ENCODE measurements around the gene OPRL1.
"Not testable (repeated sequence)": the region's sequence is repeated elsewhere in the genome, so short reads cannot be mapped to it uniquely, and the experiment has no call there.

OPRL1 gene

DNA sequence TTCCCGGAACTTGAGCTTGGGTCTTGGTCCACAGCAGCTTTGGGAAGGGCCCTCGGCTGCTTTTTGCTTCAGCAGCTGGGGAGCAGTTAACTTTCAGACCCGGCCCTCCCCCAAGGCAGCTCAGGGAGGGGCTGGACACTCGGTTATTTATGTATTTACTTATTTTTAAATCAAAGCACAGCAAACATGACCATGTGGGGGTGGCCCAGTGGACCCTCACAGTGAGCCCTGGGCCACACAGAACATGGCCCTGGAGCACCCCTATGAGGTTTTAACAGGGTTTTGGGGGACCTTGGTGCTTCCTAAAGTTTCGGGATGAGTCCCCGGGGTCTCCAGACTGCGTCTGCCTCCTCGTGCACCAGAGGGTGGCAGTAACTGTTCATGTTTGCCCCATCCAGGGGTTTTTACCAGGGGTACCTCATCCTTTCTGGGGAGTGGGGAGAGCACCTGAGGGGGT lies 54.1 kb downstream of the OPRL1 start:
- H3K4me3 ChIP-seq (ENCODE audit: low read depth, low read length), result no peak overlapping the region
- peak; percentile 13 for DNase-seq (ENCODE audit: low read depth)
- TF ChIP-seq, protein P1, sequence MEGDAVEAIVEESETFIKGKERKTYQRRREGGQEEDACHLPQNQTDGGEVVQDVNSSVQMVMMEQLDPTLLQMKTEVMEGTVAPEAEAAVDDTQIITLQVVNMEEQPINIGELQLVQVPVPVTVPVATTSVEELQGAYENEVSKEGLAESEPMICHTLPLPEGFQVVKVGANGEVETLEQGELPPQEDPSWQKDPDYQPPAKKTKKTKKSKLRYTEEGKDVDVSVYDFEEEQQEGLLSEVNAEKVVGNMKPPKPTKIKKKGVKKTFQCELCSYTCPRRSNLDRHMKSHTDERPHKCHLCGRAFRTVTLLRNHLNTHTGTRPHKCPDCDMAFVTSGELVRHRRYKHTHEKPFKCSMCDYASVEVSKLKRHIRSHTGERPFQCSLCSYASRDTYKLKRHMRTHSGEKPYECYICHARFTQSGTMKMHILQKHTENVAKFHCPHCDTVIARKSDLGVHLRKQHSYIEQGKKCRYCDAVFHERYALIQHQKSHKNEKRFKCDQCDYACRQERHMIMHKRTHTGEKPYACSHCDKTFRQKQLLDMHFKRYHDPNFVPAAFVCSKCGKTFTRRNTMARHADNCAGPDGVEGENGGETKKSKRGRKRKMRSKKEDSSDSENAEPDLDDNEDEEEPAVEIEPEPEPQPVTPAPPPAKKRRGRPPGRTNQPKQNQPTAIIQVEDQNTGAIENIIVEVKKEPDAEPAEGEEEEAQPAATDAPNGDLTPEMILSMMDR (conservative IDR thresholded peaks at IDR 0.05; ENCODE audit: low read depth, low read length), result peak; percentile 55

DNA sequence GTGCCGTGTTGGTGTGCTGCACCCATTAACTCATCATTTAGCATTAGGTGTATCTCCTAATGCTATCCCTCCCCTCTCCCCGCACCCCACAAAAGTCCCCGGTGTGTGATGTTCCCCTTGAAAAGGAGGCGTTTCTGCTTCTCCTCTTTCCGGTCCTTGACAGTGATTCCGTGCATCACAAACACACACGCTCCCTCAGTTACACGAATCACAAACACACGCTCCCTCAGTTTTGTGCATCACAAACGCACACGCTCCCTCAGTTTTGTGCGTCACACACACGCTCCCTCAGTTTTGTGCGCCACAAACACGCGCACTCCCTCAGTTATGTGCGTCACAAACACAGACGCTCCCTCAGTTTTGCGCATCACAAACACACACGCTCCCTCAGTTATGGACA lies 54.9 kb downstream of the OPRL1 start:
- H3K4me3 ChIP-seq (ENCODE audit: low read depth, low read length); DNase-seq (ENCODE audit: low read depth): not testable (repeated sequence)

DNA sequence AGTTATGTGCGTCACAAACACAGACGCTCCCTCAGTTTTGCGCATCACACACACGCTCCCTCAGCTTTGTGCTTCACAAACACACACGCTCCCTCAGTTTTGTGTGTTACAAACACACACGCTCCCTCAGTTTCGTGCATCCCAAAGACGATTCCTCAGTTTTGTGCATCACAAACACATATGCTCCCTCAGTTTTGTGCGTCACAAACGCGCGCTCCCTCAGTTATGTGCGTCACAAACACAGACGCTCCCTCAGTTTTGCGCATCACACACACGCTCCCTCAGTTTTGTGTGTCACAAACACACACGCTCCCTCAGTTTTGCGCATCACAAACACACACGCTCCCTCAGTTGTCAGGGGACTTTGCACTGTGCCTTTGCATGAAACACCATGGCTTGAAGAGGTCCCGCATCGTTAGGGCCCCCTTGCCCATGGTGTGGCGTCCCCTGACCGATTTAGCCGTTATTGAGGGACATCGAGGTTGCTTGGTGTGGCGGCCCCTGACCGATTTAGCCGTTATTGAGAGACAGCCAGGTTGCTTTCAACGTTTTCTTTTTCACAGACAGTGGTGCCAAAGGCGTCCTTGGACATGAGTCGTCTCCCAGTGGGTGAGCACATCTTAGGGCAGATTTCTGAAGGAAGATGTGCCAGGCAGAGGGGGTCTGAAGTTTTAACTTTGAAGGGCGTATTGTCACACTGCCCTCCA lies 56.3 kb downstream of the OPRL1 start:
- H3K4me3 ChIP-seq (ENCODE audit: low read depth, low read length), result no peak overlapping the region
- DNase-seq (ENCODE audit: low read depth), result no peak
- TF ChIP-seq, protein P1 (conservative IDR thresholded peaks at IDR 0.05; ENCODE audit: low read depth, low read length), result no peak

DNA sequence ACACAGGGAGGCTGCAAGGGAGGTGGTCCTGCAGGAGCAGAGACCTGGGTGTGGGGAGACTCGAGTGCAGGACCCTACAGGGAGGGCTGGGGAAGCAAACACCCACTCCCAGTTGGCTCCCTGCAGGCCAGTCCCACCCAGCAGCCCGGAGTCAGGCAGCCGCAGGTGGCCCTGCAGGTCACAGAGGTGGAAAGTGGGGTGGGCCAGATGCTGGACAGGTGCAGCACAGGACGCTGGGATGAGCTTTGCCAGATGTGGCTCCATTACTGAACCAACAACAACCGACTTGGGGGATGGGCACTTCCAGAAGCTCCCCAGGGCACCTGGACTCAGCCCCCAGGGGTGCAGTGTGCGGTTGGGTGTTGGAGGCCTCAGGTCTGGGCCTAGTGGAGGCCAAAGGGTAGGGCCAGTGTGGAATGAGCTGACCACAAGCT lies 57.7 kb downstream of the OPRL1 start:
- no peak for DNase-seq (ENCODE audit: low read depth)
- TF ChIP-seq, protein P1 (conservative IDR thresholded peaks at IDR 0.05; ENCODE audit: low read depth, low read length), result no peak
- no peak overlapping the region for H3K4me3 ChIP-seq (ENCODE audit: low read depth, low read length)

DNA sequence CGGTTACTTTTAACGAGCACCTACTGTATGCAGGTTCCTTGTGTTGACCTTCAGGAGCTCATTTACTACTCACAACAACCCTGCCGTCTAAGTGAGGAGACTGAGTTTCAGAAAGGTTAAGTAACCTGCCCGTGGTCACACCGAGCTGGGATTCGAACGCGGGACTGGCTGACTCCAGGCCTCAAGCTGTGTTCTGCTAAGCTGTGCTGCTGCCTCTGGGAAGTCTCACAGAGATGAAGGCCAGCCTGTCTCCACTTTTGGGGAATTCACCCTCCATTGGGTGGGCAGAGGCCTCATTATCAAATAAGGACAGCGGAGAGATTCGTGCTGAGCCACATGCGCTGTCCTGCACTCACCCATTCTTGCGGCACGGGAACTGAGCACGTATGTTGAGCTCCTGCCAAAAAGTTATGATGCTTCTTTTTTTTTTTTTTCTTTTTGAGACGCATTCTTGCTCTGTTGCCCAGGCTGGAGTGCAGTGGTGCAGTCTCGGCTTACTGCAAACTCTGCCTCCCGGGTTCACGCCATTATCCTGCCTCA lies 58.5 kb downstream of the OPRL1 start:
- no peak overlapping the region for H3K4me3 ChIP-seq (ENCODE audit: low read depth, low read length)
- DNase-seq (ENCODE audit: low read depth), result no peak
- TF ChIP-seq, protein P1 (conservative IDR thresholded peaks at IDR 0.05; ENCODE audit: low read depth, low read length), result no peak

DNA sequence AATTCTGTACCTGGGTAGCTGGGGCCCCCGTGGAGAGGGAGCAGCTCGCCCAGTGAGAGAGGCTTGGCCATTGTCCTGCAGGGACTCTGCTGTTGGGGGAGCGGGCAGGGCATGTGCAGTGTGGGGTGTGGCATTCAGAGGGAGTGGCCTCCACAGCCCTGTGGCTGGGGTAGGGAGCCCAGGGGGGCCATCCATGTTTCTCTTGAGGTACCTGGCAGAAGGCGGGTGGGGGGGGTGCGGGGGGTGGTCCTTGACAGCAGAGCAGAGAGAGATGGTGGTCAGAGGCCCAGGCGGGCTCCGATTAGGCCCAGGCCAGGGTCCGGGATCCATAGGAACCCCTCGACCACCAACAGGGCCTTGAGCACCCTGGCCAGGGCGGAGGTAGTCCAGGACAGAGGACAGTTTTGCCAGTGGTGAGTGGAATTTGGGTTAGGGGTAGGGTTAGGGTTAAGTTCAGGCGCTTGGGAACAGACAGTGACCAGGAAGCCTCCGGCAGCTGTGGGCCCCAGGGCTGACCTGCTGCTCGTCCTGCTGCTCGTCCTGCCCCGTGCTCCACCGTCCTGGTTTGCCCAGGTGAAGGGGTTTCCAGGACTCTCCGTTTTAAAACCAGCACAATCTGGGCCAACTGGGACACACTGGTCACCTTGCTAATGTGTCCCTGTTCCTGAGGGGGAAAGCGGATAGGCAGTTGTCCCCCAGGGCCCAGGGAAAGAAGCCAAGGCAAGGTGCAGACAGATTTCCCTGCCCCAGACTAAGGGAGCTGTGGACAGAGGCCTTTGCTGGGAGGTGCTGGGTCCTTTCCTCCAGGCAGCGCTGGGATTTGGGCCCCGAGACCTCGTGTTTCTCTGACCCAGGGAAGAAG lies 59.5 kb downstream of the OPRL1 start:
- DNase-seq (ENCODE audit: low read depth), result no peak
- no peak overlapping the region for H3K4me3 ChIP-seq (ENCODE audit: low read depth, low read length)
- TF ChIP-seq, protein P1 (conservative IDR thresholded peaks at IDR 0.05; ENCODE audit: low read depth, low read length), result no peak
